OCI-LY1 (cell line): ENCODE measurements around the gene HPS4.
"Not testable (repeated sequence)": the region's sequence is repeated elsewhere in the genome, so short reads cannot be mapped to it uniquely, and the experiment has no call there.

Experiments
- H2AFZ ChIP-seq: fragments of 200-600 bp; sonication (generic), shearing (Covaris generic); 2 replicates; pipeline ENCODE4 v1.6.0; 2014; ENCODE audit warnings: antibody characterized with exemption, mild to moderate bottlenecking, low read length
- H3F3A ChIP-seq: fragments of 200-600 bp; sonication (generic), shearing (Covaris generic); 2 replicates; pipeline ENCODE4 v1.6.0; 2014; ENCODE audit warnings: mild to moderate bottlenecking, antibody characterized with exemption, low read length, moderate library complexity; ENCODE audit not compliant: insufficient read depth
- H3K27ac ChIP-seq: fragments of 200-600 bp; sonication (generic); 2 replicates; pipeline ENCODE4 v1.5.1; 2014; ENCODE audit warnings: low read length, mixed run types, mild to moderate bottlenecking, low read depth; ENCODE audit not compliant: poor library complexity, severe bottlenecking
- H3K27me3 ChIP-seq: fragments of 200-600 bp; sonication (generic); 2 replicates; pipeline ENCODE4 v1.6.0; 2014; ENCODE audit warnings: antibody characterized with exemption, mild to moderate bottlenecking, low read length, moderate library complexity; ENCODE audit not compliant: insufficient read depth
- H3K36me3 ChIP-seq: fragments of 200-600 bp; sonication (generic); 2 replicates; pipeline ENCODE4 v1.6.1; 2014; ENCODE audit warnings: mild to moderate bottlenecking, antibody characterized with exemption, low read length, moderate library complexity, mixed read lengths; ENCODE audit not compliant: insufficient read depth
- H3K4me1 ChIP-seq: fragments of 200-600 bp; sonication (generic); 2 replicates; pipeline ENCODE4 v1.5.1; 2014; ENCODE audit warnings: mild to moderate bottlenecking, low read length, moderate library complexity; ENCODE audit not compliant: insufficient read depth, severe bottlenecking
- H3K4me2 ChIP-seq: fragments of 200-600 bp; sonication (generic), shearing (Covaris generic); 2 replicates; pipeline ENCODE4 v1.6.1; 2014; ENCODE audit warnings: low read length
- H3K4me3 ChIP-seq: fragments of 200-600 bp; sonication (generic); 2 replicates; pipeline ENCODE4 v1.5.1; 2014; ENCODE audit warnings: low read length, low read depth, mild to moderate bottlenecking, mixed read lengths; ENCODE audit not compliant: poor library complexity, severe bottlenecking
- H3K79me2 ChIP-seq: fragments of 200-600 bp; shearing (Covaris generic); 2 replicates; pipeline ENCODE4 v1.6.1; 2016; ENCODE audit warnings: mixed run types, low read length, mixed read lengths; ENCODE audit not compliant: insufficient read depth
- H3K9ac ChIP-seq: fragments of 200-600 bp; sonication (generic), shearing (Covaris generic); 2 replicates; pipeline ENCODE4 v1.6.1; 2014; ENCODE audit warnings: mild to moderate bottlenecking, low read length, mixed read lengths
- H3K9me2 ChIP-seq: fragments of 200-600 bp; sonication (generic), shearing (Covaris generic); 2 replicates; pipeline ENCODE4 v1.6.1; 2014; ENCODE audit warnings: low read depth, mild to moderate bottlenecking, low read length, mixed read lengths
- H3K9me3 ChIP-seq: fragments of 200-600 bp; shearing (Covaris generic); 2 replicates; pipeline ENCODE4 v1.6.1; 2014; ENCODE audit warnings: low read length, mixed read lengths
- H4K20me1 ChIP-seq: fragments of 200-600 bp; sonication (generic), shearing (Covaris generic); 2 replicates; pipeline ENCODE4 v1.6.0; 2016; ENCODE audit warnings: mild to moderate bottlenecking, low read length; ENCODE audit not compliant: insufficient read depth
- EZH2 ChIP-seq: fragments of 200-600 bp; sonication (generic), shearing (Covaris generic); IDR thresholded peaks from 2 replicates; pipeline ENCODE4 v1.8.0; 2017; ENCODE audit warnings: borderline replicate concordance, mixed run types, mild to moderate bottlenecking, antibody characterized with exemption, low read length, moderate library complexity, mixed read lengths
- TF ChIP-seq, protein P1 (sequence below): fragments of 200-600 bp; sonication (generic), shearing (Covaris generic); IDR thresholded peaks from 2 replicates; pipeline ENCODE4 v1.5.1; 2017; ENCODE audit warnings: mild to moderate bottlenecking, antibody characterized with exemption, low read length, moderate library complexity, mixed read lengths

Gene HPS4

GRCh38 chr22:26410386-26410785 is 73.2 kb downstream of the HPS4 start:
- Histone ChIP-seq H3K27me3 (peaks cover 6% of the 10 kb centered on the region; the same call in 1 of the 2 replicates), H3K9me2 (no peaks in the 10 kb centered on the region), H2AFZ (no peak overlapping the region), H3F3A (no peaks in the 10 kb centered on the region), H3K36me3 (no peaks in the 10 kb centered on the region), H3K9ac (no peak overlapping the region), H3K9me3 (no peaks in the 10 kb centered on the region), H3K4me2 (no peak overlapping the region), H3K27ac (no peak overlapping the region), H3K4me3 (no peak overlapping the region), H4K20me1 (no peaks in the 10 kb centered on the region), H3K4me1 (no peaks in the 10 kb centered on the region), H3K79me2 (no peaks in the 10 kb centered on the region)
- TF ChIP-seq EZH2 = no peak
- TF ChIP-seq, protein P1, sequence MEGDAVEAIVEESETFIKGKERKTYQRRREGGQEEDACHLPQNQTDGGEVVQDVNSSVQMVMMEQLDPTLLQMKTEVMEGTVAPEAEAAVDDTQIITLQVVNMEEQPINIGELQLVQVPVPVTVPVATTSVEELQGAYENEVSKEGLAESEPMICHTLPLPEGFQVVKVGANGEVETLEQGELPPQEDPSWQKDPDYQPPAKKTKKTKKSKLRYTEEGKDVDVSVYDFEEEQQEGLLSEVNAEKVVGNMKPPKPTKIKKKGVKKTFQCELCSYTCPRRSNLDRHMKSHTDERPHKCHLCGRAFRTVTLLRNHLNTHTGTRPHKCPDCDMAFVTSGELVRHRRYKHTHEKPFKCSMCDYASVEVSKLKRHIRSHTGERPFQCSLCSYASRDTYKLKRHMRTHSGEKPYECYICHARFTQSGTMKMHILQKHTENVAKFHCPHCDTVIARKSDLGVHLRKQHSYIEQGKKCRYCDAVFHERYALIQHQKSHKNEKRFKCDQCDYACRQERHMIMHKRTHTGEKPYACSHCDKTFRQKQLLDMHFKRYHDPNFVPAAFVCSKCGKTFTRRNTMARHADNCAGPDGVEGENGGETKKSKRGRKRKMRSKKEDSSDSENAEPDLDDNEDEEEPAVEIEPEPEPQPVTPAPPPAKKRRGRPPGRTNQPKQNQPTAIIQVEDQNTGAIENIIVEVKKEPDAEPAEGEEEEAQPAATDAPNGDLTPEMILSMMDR = no peak

GRCh38 chr22:26409719-26410335 is 73.8 kb downstream of the HPS4 start:
- no peak overlapping the region for H3K9ac ChIP-seq
- no peak overlapping the region for H3K4me3 ChIP-seq
- no peaks in the 10 kb centered on the region for H3K79me2 ChIP-seq
- H3K9me2 ChIP-seq = no peaks in the 10 kb centered on the region
- H3F3A ChIP-seq = no peaks in the 10 kb centered on the region
- no peak overlapping the region for H3K27ac ChIP-seq
- H4K20me1 ChIP-seq = no peaks in the 10 kb centered on the region
- no peaks in the 10 kb centered on the region for H3K4me1 ChIP-seq
- H3K27me3 ChIP-seq = peaks cover 6% of the 10 kb centered on the region; the same call in 1 of the 2 replicates
- H3K9me3 ChIP-seq = no peaks in the 10 kb centered on the region
- H3K4me2 ChIP-seq = no peak overlapping the region
- TF ChIP-seq EZH2 = no peak
- TF ChIP-seq, protein P1 = no peak
- H2AFZ ChIP-seq = no peak overlapping the region
- H3K36me3 ChIP-seq = no peaks in the 10 kb centered on the region

GRCh38 chr22:26408562-26409220 is 74.9 kb downstream of the HPS4 start:
- not testable (repeated sequence) for H3K9ac ChIP-seq, H3K9me3 ChIP-seq, H3K4me3 ChIP-seq, H3K27ac ChIP-seq, H3K4me2 ChIP-seq, H3K79me2 ChIP-seq, H2AFZ ChIP-seq, H3K27me3 ChIP-seq, H3K4me1 ChIP-seq, H4K20me1 ChIP-seq, H3F3A ChIP-seq, H3K9me2 ChIP-seq, H3K36me3 ChIP-seq

GRCh38 chr22:26406118-26406517 is 77.5 kb downstream of the HPS4 start:
- Histone ChIP-seq H3K4me2 (no peak overlapping the region), H3K27me3 (peaks cover 3% of the 10 kb centered on the region; the same call in 1 of the 2 replicates), H3K9me2 (no peaks in the 10 kb centered on the region), H2AFZ (no peak overlapping the region), H3K27ac (no peak overlapping the region), H3K4me3 (no peak overlapping the region), H3K79me2 (no peaks in the 10 kb centered on the region), H3K9ac (no peak overlapping the region), H3F3A (no peaks in the 10 kb centered on the region), H3K4me1 (no peaks in the 10 kb centered on the region), H4K20me1 (no peaks in the 10 kb centered on the region), H3K9me3 (no peaks in the 10 kb centered on the region), H3K36me3 (no peaks in the 10 kb centered on the region)
- no peak for TF ChIP-seq EZH2
- TF ChIP-seq, protein P1 = no peak
